Activated CD4-positive, CD25-positive, alpha-beta regulatory T cell treated with anti-CD3 and anti-CD28 coated beads, Interleukin-2, amount 50 U/mL, for 16 hours (primary cell): Measurements from ENCODE around the gene CENPO.

ENCODE experiments used
- DNase-seq: peaks from one replicate; pipeline ENCODE4 v3.0.0-alpha.2; 2020; ENCODE audit warnings: low read depth, low spot score

CENPO gene

DNA sequence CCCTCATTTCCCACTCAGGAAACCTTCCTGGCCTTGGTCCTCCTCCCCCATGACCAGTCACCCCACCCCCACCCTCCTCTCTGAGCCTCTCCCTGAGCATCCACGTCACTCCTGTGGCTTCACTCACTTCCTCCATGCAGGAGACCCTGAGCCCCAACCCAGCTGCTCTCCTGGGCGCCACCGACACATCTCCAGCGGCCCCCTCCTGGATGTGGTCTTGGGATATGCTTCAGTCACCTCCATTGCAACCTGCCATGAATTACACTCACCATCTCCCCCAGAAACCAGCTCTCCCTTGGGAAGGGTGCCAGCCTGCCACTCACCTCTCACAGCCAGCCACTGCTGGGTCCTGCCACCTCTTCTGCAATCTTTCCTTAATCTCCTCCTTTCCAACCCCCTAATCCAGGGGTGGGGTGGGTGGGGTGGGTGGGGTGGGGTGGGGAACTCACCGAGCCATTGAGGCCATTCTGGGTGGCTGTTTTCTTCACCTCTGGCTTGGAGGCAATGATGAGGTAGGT is 44.8 kb downstream of the CENPO start:
- no peak for DNase-seq

DNA sequence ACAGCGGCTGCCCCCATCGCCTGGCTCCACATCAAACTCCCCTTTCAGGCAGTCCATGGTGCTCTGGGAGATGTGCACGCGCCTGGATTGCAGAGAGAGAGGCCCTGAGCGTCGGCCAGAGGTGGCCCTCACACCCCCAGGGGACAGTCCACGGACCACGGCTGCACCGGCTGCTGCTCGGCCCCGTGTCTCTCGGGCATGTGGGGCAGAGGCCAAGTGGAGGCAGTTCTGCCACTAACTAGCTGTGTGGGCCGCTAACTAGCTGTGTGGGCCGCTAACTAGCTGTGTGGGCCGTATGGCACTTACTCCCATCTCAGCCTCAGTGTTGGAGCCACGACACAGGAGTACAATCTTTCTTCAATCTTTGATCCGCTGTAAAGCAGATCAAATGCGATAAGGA is 45.3 kb downstream of the CENPO start:
- DNase-seq: no peak

DNA sequence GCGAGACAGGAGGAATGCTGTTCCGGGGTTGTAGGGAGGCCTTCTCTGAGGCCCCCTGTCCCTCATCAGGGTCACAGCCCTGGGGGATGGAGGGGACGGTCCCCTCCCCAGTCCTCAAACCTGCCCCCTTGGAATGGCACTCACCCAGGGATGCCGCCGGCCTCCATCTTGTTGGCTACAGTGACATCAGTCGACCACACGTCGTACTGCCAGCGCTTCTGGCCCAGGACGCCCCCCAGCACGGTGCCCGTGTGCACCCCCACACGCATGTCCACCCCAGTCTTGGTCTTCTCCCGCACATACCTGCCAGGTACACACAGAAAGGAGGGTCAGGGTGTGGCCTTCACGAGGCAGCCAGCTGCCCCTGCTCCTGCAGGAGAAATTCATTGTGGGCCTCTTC is 46.5 kb downstream of the CENPO start:
- no peak for DNase-seq

- no peak for DNase-seq
Observed at GRCh38 chr2:24840164-24840869, 47.1 kb downstream of the CENPO start.

- DNase-seq: no peak
Observed at GRCh38 chr2:24840962-24841945, 48.0 kb downstream of the CENPO start.

- no peak for DNase-seq
Observed at GRCh38 chr2:24842081-24843050, 49.1 kb downstream of the CENPO start.

GRCh38 chr2:24843330-24843860 is 50.2 kb downstream of the CENPO start:
- no peak for DNase-seq

DNA sequence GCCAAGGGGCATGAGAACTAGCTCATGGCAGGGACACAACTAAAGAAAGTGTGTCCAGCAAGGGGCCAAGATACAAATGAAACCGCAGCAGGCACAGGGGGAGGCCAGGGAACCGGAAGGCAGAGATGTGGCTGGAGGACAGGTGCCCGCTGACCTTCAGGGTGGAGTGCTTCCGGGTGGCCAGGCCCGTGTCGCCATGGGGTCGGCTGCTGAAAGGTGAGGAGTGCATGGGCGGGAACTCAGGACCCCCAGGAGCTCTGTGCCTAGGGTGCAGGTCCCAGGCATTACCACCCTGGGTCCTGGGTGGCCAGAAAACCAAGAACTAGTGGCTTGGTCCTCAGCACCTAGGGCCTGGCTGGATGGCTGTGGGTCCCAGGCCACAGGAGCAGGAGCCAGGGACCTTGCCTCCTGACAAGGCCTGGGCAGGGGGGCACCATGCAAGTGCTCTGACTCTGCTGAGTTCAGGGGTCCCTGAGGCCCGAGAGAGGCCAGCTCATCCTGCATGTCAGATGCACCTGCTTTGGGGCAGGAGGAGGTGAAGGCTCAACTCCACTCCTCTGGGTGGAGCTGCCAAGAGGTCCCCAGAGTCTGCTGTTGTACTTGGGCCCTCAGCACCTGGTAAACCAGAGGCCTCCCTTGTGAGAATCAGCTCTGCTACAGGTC is 50.9 kb downstream of the CENPO start:
- no peak for DNase-seq

DNA sequence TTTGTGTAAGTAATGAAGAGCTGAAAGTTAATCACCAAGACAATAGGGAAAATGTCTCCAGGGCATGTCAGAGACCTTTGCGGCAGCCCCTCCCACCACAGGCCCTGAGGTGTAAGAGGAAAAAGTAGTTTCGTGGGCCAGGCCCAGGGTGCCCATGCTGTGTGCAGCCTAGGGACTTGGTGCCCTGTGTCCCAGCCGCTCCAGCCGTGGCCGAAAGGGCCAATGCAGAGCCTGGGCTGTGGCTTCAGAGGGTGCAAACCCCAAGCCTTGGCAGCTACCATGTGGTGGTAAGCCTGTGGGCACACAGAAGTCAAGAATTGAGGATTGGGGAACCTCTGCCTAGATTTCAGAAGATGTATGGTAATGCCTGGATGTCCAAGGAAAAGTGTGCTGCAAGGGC is 52.5 kb downstream of the CENPO start:
- no peak for DNase-seq

GRCh38 chr2:24850944-24851343 is 57.7 kb downstream of the CENPO start:
- DNase-seq: no peak

GRCh38 chr2:24852026-24852425 is 58.8 kb downstream of the CENPO start:
- no peak for DNase-seq

GRCh38 chr2:24852431-24853020 is 59.3 kb downstream of the CENPO start:
- DNase-seq: no peak

GRCh38 chr2:24853046-24853445 is 59.8 kb downstream of the CENPO start:
- DNase-seq: no peak

- no peak for DNase-seq
Observed at GRCh38 chr2:24853996-24854395, 60.8 kb downstream of the CENPO start.

- DNase-seq: no peak
Observed at GRCh38 chr2:24855022-24855622, 61.9 kb downstream of the CENPO start.

DNA sequence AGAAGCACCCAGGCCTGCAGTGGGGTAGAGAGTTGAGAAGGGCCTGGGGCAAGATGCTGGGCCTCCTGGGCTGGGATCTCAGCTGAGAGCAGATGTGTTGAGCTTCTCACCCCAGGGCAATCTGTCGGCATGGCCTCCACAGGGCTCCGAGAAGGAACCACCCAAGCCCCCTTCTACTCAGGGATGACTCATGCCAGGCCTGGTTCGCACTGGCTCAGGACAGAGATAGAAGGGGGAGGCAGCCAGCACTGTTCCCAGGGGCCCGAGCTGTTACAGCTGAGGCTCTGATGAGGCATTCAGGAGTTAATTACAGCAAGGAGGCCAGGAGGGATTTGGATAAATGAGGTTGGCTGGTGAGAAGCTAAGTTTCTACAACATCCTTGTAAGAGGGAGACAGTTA is 62.5 kb downstream of the CENPO start:
- no peak for DNase-seq

DNA sequence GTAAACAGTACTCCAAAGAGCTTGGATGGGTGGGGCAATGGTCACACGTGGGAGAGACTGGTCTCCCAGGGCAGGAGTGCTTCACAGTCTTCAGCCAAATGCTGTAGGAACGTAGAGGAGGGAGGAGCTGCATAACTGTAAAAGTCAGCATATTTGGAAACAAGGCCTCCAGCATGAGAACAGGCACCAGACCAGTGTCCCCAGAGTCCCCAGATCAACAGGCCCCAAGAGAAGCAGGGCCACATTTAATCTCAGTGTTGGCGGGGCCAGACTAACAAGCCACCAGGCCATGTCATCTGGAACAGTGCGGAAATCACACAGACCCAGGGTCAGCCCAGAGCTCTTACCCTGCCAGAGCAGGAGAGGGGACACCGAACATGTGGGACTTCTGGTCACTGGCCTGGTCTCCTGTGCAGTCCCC is 63.6 kb downstream of the CENPO start:
- no peak for DNase-seq

DNA sequence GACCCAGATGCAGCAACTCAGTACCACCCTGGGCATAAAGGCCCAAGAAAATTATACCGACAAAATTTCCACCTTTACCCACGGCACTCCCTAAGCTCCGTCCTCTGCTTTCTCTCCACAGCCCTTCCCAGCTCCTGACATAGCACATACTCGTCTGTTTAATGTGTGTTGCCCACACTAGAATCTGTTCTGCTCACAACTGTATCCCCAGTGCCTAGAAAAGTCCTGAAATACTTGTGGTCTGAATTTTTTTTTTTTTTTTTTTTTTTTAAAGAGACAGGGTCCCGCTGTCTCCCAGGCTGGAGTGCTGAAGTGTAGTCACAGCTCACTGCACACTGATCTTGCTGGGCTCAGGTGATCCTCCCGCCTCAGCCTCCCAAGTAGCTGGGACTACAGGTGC is 64.5 kb downstream of the CENPO start:
- no peak for DNase-seq

DNA sequence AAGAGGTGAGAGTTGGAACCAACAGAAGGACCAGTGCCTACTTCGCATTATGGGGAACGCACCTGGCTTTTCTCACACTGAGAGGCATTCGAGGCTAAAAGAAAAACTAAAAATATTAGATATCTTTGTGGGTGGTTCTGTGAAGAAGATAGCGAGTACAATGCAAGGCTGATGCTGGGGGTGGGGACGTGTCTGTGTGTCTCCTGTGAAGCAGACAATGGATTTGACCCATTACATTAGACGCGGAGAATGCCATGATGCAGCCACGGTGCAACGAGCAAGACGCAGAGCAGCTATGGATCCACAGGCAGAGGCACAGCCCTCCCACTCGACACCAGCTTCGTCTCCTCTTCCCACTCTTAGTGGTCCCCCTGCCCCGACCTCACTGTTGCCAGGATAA is 65.8 kb downstream of the CENPO start:
- DNase-seq: no peak
